IMR-90 (cell line): ENCODE data around the gene ACP4. TPM values are rescaled to one million over a fixed set of nuclear protein-coding genes. Genes with fewer than 3 reads are reported as not detected.

Experiments
- ATAC-seq: fragments of 200-7000 bp; cut with Tn5 transposase; 2 replicates; pipeline ENCODE4 v1.9.1; 2020; ENCODE audit warnings: low read depth, mild to moderate bottlenecking, moderate library complexity
- BruUV-seq: library from RNA; stranded (reverse); fragments of 400-500 nt; replicated peaks from 2 replicates; lab custom pipeline; 2021; lab: Mats Ljungman, UMichigan
- CTCF ChIA-PET: fragments of 300-600 bp; formaldehyde crosslinking; extraction: SDS; loops from one replicate; lab custom pipeline; 2021; ENCODE audit warnings: antibody characterized with exemption; lab: Yijun Ruan, JAX
- POLR2A ChIA-PET: fragments of 300-600 bp; sonication (Branson Sonifier 250); formaldehyde crosslinking; loops from one replicate; lab custom pipeline; 2022; ENCODE audit warnings: antibody characterized with exemption; ENCODE audit not compliant: unreplicated experiment; lab: Charles Lee
- DNase-seq: peaks from one replicate; pipeline ENCODE4 v3.0.0; 2013
- H2AFZ ChIP-seq: replicated peaks from 2 replicates; pipeline ENCODE3; 2013; ENCODE audit warnings: low read length, mild to moderate bottlenecking; ENCODE audit not compliant: poor library complexity
- H2AK5ac ChIP-seq: 2 replicates; pipeline ENCODE4 v1.6.1; 2013; ENCODE audit warnings: low read depth, low read length, inconsistent platforms
- H2AK9ac ChIP-seq: replicated peaks from 2 replicates; pipeline ENCODE3; 2013; ENCODE audit warnings: mild to moderate bottlenecking, low read depth, low read length, moderate library complexity; ENCODE audit not compliant: poor library complexity
- H2BK120ac ChIP-seq: 2 replicates; pipeline ENCODE4 v1.6.1; 2013; ENCODE audit warnings: low read depth, low read length, inconsistent platforms
- H2BK15ac ChIP-seq: 3 replicates; pipeline ENCODE4 v1.6.1; 2013; ENCODE audit warnings: low read depth, low read length, inconsistent platforms
- H2BK20ac ChIP-seq: 2 replicates; pipeline ENCODE4 v1.6.1; 2013; ENCODE audit warnings: low read depth, mild to moderate bottlenecking, inconsistent platforms, low read length, moderate library complexity
- H2BK5ac ChIP-seq: 2 replicates; pipeline ENCODE4 v1.6.1; 2013; ENCODE audit warnings: mild to moderate bottlenecking, low read depth, low read length, inconsistent platforms; ENCODE audit not compliant: poor library complexity, severe bottlenecking
- H3K14ac ChIP-seq: replicated peaks from 2 replicates; pipeline ENCODE4 v1.6.1; 2013; ENCODE audit warnings: low read depth, low read length, inconsistent platforms
- H3K18ac ChIP-seq: 2 replicates; pipeline ENCODE4 v1.6.1; 2013; ENCODE audit warnings: low read depth, low read length, control low read depth
- H3K23ac ChIP-seq: 2 replicates; pipeline ENCODE4 v1.6.1; 2013; ENCODE audit warnings: low read depth, low read length, inconsistent platforms
- H3K27ac ChIP-seq: 2 replicates; pipeline ENCODE4 v1.5.1; 2013; ENCODE audit warnings: mild to moderate bottlenecking, control low read depth, low read length; ENCODE audit not compliant: insufficient read depth
- H3K27me3 ChIP-seq: 2 replicates; pipeline ENCODE4 v1.6.1; 2013; ENCODE audit warnings: low read length; ENCODE audit not compliant: control insufficient read depth, insufficient read depth
- H3K36me3 ChIP-seq: 2 replicates; pipeline ENCODE4 v1.6.1; 2013; ENCODE audit warnings: low read length, mixed read lengths; ENCODE audit not compliant: control insufficient read depth, insufficient read depth
- H3K4ac ChIP-seq: 2 replicates; pipeline ENCODE4 v1.6.1; 2013; ENCODE audit warnings: low read depth, low read length, inconsistent platforms
- H3K4me1 ChIP-seq: 2 replicates; pipeline ENCODE4 v1.6.1; 2013; ENCODE audit warnings: low read length, mixed read lengths; ENCODE audit not compliant: control insufficient read depth, insufficient read depth
- H3K4me2 ChIP-seq: 2 replicates; pipeline ENCODE4 v1.6.1; 2013; ENCODE audit warnings: low read depth, mild to moderate bottlenecking, control low read depth, low read length, moderate library complexity
- H3K4me3 ChIP-seq: 2 replicates; pipeline ENCODE4 v1.5.1; 2013; ENCODE audit warnings: low read depth, mild to moderate bottlenecking, control low read depth, low read length, moderate library complexity; ENCODE audit not compliant: insufficient read depth
- H3K56ac ChIP-seq: 2 replicates; pipeline ENCODE4 v1.6.1; 2013; ENCODE audit warnings: low read length, inconsistent platforms; ENCODE audit not compliant: insufficient read depth; ENCODE audit errors: extremely low read depth
- H3K79me1 ChIP-seq, 2 experiments: 2 replicates each; pipeline ENCODE4 v1.6.1; 2013; ENCODE audit warnings: low read length in 2 of 2, inconsistent platforms in 1 of 2, low read depth in 1 of 2
- H3K9ac ChIP-seq: 2 replicates; pipeline ENCODE4 v1.6.1; 2013; ENCODE audit warnings: low read depth, low read length, control low read depth
- H3K9me1 ChIP-seq: 2 replicates; pipeline ENCODE4 v1.6.1; 2013; ENCODE audit warnings: low read length, inconsistent platforms; ENCODE audit not compliant: insufficient read depth
- H3K9me3 ChIP-seq: 2 replicates; pipeline ENCODE4 v1.6.1; 2013; ENCODE audit warnings: low read length; ENCODE audit not compliant: control insufficient read depth, insufficient read depth
- H4K20me1 ChIP-seq: 2 replicates; pipeline ENCODE4 v1.6.1; 2013; ENCODE audit warnings: low read length, inconsistent platforms; ENCODE audit not compliant: insufficient read depth
- H4K5ac ChIP-seq: 2 replicates; pipeline ENCODE4 v1.6.1; 2013; ENCODE audit warnings: mild to moderate bottlenecking, low read depth, low read length, control low read depth
- H4K8ac ChIP-seq, 2 experiments: 2 replicates each; pipeline ENCODE4 v1.6.1; 2013; ENCODE audit warnings: low read depth in 2 of 2, low read length in 2 of 2, control low read depth in 1 of 2, inconsistent platforms in 1 of 2
- H4K91ac ChIP-seq: 2 replicates; pipeline ENCODE4 v1.6.1; 2013; ENCODE audit warnings: low read depth, low read length, inconsistent platforms; ENCODE audit not compliant: insufficient read depth
- BHLHE40 ChIP-seq: fragments of 150-350 bp; IDR thresholded peaks from 2 replicates; pipeline ENCODE4 v1.6.1; 2016; ENCODE audit warnings: mild to moderate bottlenecking, low read depth, low read length
- CEBPB ChIP-seq: IDR thresholded peaks from 2 replicates; pipeline ENCODE4 v1.6.1; 2012; ENCODE audit warnings: low read depth, low read length, improper control_type of control experiment
- CHD1 ChIP-seq: IDR thresholded peaks from 2 replicates; pipeline ENCODE4 v1.6.1; 2012; ENCODE audit warnings: low read depth, low read length, improper control_type of control experiment
- FOS ChIP-seq: fragments of 150-350 bp; IDR thresholded peaks from 2 replicates; pipeline ENCODE4 v1.6.1; 2016; ENCODE audit warnings: low read depth, low read length
- MAFK ChIP-seq: IDR thresholded peaks from 2 replicates; pipeline ENCODE4 v1.6.1; 2012; ENCODE audit warnings: low read depth, low read length, improper control_type of control experiment
- MAZ ChIP-seq: IDR thresholded peaks from 2 replicates; pipeline ENCODE4 v1.6.1; 2012; ENCODE audit warnings: low read depth, mild to moderate bottlenecking, low read length, improper control_type of control experiment, moderate library complexity, borderline replicate concordance
- MXI1 ChIP-seq: IDR thresholded peaks from 2 replicates; pipeline ENCODE4 v1.6.1; 2012; ENCODE audit warnings: low read depth, mild to moderate bottlenecking, low read length, moderate library complexity, borderline replicate concordance
- NFE2L2 ChIP-seq: fragments of 150-350 bp; IDR thresholded peaks from 2 replicates; pipeline ENCODE4 v1.6.1; 2016; ENCODE audit warnings: low read depth, mild to moderate bottlenecking, low read length
- POLR2A ChIP-seq: IDR thresholded peaks from 2 replicates; pipeline ENCODE4 v1.6.1; 2012; ENCODE audit warnings: mild to moderate bottlenecking, low read depth, low read length
- RAD21 ChIP-seq: IDR thresholded peaks from 2 replicates; pipeline ENCODE4 v1.6.1; 2012; ENCODE audit warnings: low read length, improper control_type of control experiment
- RCOR1 ChIP-seq: IDR thresholded peaks from 2 replicates; pipeline ENCODE4 v1.6.1; 2012; ENCODE audit warnings: mild to moderate bottlenecking, low read length, improper control_type of control experiment; ENCODE audit not compliant: insufficient replicate concordance
- RFX5 ChIP-seq: IDR thresholded peaks from 2 replicates; pipeline ENCODE4 v1.8.0; 2012; ENCODE audit warnings: low read depth, mild to moderate bottlenecking, low read length, moderate library complexity
- SMC3 ChIP-seq: fragments of 150-350 bp; IDR thresholded peaks from 2 replicates; pipeline ENCODE4 v1.6.1; 2016; ENCODE audit warnings: low read depth, mild to moderate bottlenecking, antibody characterized with exemption, low read length, moderate library complexity
- WGBS, 2 experiments: methylation state at CpG; one replicate each; pipeline versions ENCODE4 v1.1.5 to v1.1.7; 2013; ENCODE audit warnings: missing lambda C conversion rate in 2 of 2; ENCODE audit not compliant: insufficient read length in 1 of 2; ENCODE audit errors: extremely low coverage in 2 of 2; 5-methylcytosine and 5-hydroxymethylcytosine counted together
- dilution Hi-C: fragments of 300-500 bp; cut with HindIII; formaldehyde crosslinking; loops from one replicate; pipeline ENCODE4 v1.14.3; 2018; ENCODE audit warnings: low sequenced_read_pairs; ENCODE audit not compliant: unreplicated experiment
- in situ Hi-C: fragments of 300-500 bp; cut with MboI; formaldehyde crosslinking; loops from 3 replicates; pipeline ENCODE4 v1.14.3; 2019; ENCODE audit warnings: low sequenced_read_pairs, inconsistent platforms, mixed read lengths
- intact Hi-C: fragments of 100-400 bp; cut with micrococcal nuclease; formaldehyde crosslinking; loops from 2 replicates; pipeline ENCODE4 v1.10.0; 2022
- polyA plus RNA-seq, 3 experiments: library from polyadenylated mRNA; depleted of rRNA; stranded (reverse); fragments of >200 nt; gene quantifications; 2 replicates each; pipeline ENCODE4 v1.2.3, GENCODE V29; 2012; ENCODE audit warnings: low replicate concordance in 1 of 3
- total RNA-seq: library from RNA; depleted of rRNA; stranded (reverse); fragments of >200 nt; gene quantifications from 2 replicates; pipeline ENCODE4 v1.2.3, GENCODE V29; 2012
- TF ChIP-seq, protein P1 (sequence below): fragments of 150-350 bp; IDR thresholded peaks from 2 replicates; pipeline ENCODE4 v1.6.1; 2017; ENCODE audit warnings: mild to moderate bottlenecking, antibody characterized with exemption, low read length, low read depth
- TF ChIP-seq, protein P2 (sequence below): fragments of 150-350 bp; IDR thresholded peaks from 2 replicates; pipeline ENCODE4 v1.6.1; 2016; ENCODE audit warnings: low read depth, mild to moderate bottlenecking, low read length, moderate library complexity, borderline replicate concordance
- TF ChIP-seq, protein P3 (sequence below): conservative IDR thresholded peaks from 2 replicates; pipeline ENCODE4 v1.5.1; 2012; ENCODE audit warnings: mild to moderate bottlenecking, low read depth, low read length, improper control_type of control experiment

The ACP4 gene
- total and polyA plus RNA-seq, 2 of the 4 experiments (the other 2 are of a cell fraction), result not detected

DNA sequence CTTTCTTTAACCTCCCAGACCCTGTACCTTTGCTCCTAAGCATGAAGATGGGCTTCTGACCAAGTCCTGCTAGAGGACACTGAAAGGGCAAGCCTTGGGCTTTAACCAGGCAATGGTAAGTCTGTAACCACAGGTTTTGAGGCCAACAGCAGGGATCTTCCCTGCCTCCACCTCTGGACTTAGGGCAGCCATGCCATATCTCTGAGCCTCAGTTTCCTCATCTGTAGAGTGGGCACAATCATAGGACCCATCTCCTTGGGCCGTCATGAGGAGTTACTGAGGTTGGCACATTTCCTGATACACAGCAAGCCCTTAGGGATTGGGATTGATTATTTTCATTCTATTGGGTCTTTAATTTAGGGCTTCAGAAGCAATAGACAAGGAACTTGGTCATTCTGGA, 18.6 kb downstream of the ACP4 start:
- Histone ChIP-seq H3K9me3 (no peaks in the 10 kb centered on the region), H2BK20ac (no peak overlapping the region), H2BK5ac (no peak overlapping the region), H3K56ac (no peak overlapping the region), H3K4me1 (no peaks in the 10 kb centered on the region), H3K14ac (no peak overlapping the region), H3K9me1 (no peaks in the 10 kb centered on the region; the same call in 1 of the 2 replicates), H2AFZ (no peak overlapping the region), H3K4me3 (no peak overlapping the region), H3K4me2 (no peak overlapping the region), H2BK120ac (no peak overlapping the region), H3K27me3 (peaks cover 4% of the 10 kb centered on the region; the same call in 1 of the 2 replicates), H4K5ac (no peak overlapping the region), H3K23ac (no peak overlapping the region), H2AK5ac (no peak overlapping the region), H4K20me1 (peaks cover 3% of the 10 kb centered on the region; the same call in 1 of the 2 replicates), H3K9ac (no peak overlapping the region), H3K27ac (no peak overlapping the region), H2BK15ac (no peak overlapping the region), H3K36me3 (no peaks in the 10 kb centered on the region), H3K4ac (no peak overlapping the region), H4K8ac (no peak overlapping the region), H3K18ac (no peak overlapping the region), H4K91ac (no peak overlapping the region), H2AK9ac (no peak overlapping the region), H3K79me1 (peaks cover 0 to under 1% of the 10 kb centered on the region in 2 experiments; a peak in 1 of 4 replicates)
- in situ Hi-C loops, result no loop called here
- no CpG with 5 or more reads among the region's 1 CpG for WGBS, 2 experiments
- POLR2A ChIA-PET, result no interaction called here
- CTCF ChIA-PET, result no interaction called here
- BruUV-seq, result no TSS peak
- TF ChIP-seq CHD1 (no peak), NFE2L2 (no peak), CEBPB (no peak), POLR2A (no peak), RCOR1 (no peak), RFX5 (no peak), FOS (no peak), MXI1 (no peak), BHLHE40 (no peak), MAFK (no peak), RAD21 (no peak), SMC3 (no peak), MAZ (no peak)
- TF ChIP-seq, protein P1, sequence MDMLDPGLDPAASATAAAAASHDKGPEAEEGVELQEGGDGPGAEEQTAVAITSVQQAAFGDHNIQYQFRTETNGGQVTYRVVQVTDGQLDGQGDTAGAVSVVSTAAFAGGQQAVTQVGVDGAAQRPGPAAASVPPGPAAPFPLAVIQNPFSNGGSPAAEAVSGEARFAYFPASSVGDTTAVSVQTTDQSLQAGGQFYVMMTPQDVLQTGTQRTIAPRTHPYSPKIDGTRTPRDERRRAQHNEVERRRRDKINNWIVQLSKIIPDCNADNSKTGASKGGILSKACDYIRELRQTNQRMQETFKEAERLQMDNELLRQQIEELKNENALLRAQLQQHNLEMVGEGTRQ, result no peak
- TF ChIP-seq, protein P2, sequence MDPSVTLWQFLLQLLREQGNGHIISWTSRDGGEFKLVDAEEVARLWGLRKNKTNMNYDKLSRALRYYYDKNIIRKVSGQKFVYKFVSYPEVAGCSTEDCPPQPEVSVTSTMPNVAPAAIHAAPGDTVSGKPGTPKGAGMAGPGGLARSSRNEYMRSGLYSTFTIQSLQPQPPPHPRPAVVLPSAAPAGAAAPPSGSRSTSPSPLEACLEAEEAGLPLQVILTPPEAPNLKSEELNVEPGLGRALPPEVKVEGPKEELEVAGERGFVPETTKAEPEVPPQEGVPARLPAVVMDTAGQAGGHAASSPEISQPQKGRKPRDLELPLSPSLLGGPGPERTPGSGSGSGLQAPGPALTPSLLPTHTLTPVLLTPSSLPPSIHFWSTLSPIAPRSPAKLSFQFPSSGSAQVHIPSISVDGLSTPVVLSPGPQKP, result no peak
- TF ChIP-seq, protein P3, sequence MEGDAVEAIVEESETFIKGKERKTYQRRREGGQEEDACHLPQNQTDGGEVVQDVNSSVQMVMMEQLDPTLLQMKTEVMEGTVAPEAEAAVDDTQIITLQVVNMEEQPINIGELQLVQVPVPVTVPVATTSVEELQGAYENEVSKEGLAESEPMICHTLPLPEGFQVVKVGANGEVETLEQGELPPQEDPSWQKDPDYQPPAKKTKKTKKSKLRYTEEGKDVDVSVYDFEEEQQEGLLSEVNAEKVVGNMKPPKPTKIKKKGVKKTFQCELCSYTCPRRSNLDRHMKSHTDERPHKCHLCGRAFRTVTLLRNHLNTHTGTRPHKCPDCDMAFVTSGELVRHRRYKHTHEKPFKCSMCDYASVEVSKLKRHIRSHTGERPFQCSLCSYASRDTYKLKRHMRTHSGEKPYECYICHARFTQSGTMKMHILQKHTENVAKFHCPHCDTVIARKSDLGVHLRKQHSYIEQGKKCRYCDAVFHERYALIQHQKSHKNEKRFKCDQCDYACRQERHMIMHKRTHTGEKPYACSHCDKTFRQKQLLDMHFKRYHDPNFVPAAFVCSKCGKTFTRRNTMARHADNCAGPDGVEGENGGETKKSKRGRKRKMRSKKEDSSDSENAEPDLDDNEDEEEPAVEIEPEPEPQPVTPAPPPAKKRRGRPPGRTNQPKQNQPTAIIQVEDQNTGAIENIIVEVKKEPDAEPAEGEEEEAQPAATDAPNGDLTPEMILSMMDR, result no peak
- intact Hi-C loops, result loop anchor here (10.0 kb wide), 2 partner anchors 116 to 296 kb away; partner anchors contain the start of gene CTU1
- DNase-seq (no peak), ATAC-seq (no peak)
- dilution Hi-C loops, result no loop called here
